Activated T-helper 2 cell treated with anti-CD3 and anti-CD28 coated beads, Interferon-gamma antibody, Interleukin-2, Interleukin-4, amounts not matched to agents 10 μg/mL and 5 μg/mL and 100 μg/mL, durations not matched to agents 14 hours and 24 hours and 36 hours (primary cell): Measurements from ENCODE around the gene MMP8. TPM values are rescaled to one million over a fixed set of nuclear protein-coding genes. Genes with fewer than 3 reads are reported as not detected.
"Not testable (repeated sequence)": the region's sequence is repeated elsewhere in the genome, so short reads cannot be mapped to it uniquely, and the experiment has no call there.

Experiments used
- DNase-seq: peaks from one replicate; pipeline ENCODE4 v3.0.0; 2021; ENCODE audit warnings: low spot score
- H3K27ac Mint-ChIP-seq: one replicate; pipeline ENCODE4 v1.8.0; 2021; ENCODE audit warnings: mixed read lengths
- H3K27me3 Mint-ChIP-seq: one replicate; pipeline ENCODE4 v1.8.0; 2021; ENCODE audit warnings: low read depth, mixed read lengths
- H3K36me3 Mint-ChIP-seq: one replicate; pipeline ENCODE4 v1.8.0; 2021; ENCODE audit warnings: low read depth, mixed read lengths
- H3K4me1 Mint-ChIP-seq: one replicate; pipeline ENCODE4 v1.8.0; 2021; ENCODE audit warnings: low read depth, mixed read lengths
- H3K4me3 Mint-ChIP-seq: one replicate; pipeline ENCODE4 v1.8.0; 2021; ENCODE audit warnings: low read depth, mild to moderate bottlenecking, moderate library complexity, mixed read lengths
- H3K9me3 Mint-ChIP-seq: one replicate; pipeline ENCODE4 v1.8.0; 2021; ENCODE audit warnings: mixed read lengths
- intact Hi-C: fragments of 100-400 bp; cut with micrococcal nuclease; formaldehyde crosslinking; loops from one replicate; pipeline ENCODE4 v1.15.1; 2023
- total RNA-seq: library from RNA; stranded (reverse); gene quantifications from 2 replicates; pipeline ENCODE4 v1.2.3, GENCODE V29; 2022

MMP8 gene
- total RNA-seq, 1 donor from 2014 or later, result not detected

DNA sequence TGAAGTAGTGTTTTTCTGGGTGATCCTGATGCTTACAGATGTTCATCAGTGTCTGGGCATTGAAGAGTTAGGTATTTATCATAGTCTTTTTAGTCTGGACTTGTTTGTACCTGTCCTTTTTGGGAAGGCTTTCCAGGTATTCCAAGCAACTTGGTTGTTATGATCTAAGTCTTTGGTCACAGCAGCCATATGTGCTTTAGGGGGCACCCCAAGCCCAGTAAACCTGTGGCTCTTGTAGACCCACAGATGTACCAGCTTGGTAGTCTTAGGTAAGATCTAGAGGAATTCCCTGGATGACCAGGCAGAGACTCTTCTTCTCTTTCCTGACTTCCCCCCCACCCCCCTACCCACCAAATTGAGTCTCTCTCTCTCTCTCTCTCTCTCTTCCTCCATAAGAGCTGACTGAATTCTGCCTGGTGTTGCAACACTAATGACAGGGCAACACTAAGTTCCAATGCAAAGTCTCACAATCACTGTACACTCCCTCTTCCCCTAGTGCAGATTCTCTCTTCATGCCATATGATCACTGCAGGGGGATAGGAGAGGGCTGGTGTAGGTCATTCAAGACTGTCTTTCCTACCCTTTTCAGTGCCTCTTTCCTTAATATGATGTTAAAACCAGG lies 24.5 kb upstream of the MMP8 start:
- Mint-ChIP-seq H3K4me3 (no peak overlapping the region), H3K36me3 (no peaks in the 10 kb centered on the region), H3K27me3 (peaks cover 2% of the 10 kb centered on the region), H3K27ac (no peak overlapping the region), H3K4me1 (no peaks in the 10 kb centered on the region), H3K9me3 (peaks cover 3% of the 10 kb centered on the region)
- no peak for DNase-seq
- intact Hi-C loops, result no loop called here

- DNase-seq, intact Hi-C loops, H3K4me1 Mint-ChIP-seq, H3K27me3 Mint-ChIP-seq, H3K9me3 Mint-ChIP-seq, H3K36me3 Mint-ChIP-seq, H3K4me3 Mint-ChIP-seq, H3K27ac Mint-ChIP-seq: not testable (repeated sequence)
These were observed 22.2 kb upstream of the MMP8 start for GRCh38 chr11:102746746-102747578.

DNA sequence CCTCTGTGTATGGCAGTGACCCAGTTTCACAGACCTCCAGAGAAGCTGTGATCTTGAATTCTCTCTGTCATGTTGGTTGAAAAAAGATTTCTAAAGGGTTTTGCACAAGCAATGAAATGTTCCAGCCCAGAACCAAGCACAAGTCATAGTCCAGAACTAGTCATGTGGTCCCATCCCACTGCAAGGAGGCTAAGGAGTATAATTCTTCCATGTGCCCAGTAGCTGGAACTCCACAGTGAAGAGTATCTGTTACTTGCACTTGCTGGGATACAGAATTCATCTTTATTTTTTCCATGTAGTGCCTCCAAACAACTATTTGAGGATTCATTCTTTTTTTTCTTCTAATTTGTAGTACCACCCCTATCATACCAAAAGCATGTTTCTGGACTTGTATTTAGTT lies 9.9 kb upstream of the MMP8 start:
- H3K27ac Mint-ChIP-seq, result no peak overlapping the region
- H3K4me3 Mint-ChIP-seq, result no peak overlapping the region

DNA sequence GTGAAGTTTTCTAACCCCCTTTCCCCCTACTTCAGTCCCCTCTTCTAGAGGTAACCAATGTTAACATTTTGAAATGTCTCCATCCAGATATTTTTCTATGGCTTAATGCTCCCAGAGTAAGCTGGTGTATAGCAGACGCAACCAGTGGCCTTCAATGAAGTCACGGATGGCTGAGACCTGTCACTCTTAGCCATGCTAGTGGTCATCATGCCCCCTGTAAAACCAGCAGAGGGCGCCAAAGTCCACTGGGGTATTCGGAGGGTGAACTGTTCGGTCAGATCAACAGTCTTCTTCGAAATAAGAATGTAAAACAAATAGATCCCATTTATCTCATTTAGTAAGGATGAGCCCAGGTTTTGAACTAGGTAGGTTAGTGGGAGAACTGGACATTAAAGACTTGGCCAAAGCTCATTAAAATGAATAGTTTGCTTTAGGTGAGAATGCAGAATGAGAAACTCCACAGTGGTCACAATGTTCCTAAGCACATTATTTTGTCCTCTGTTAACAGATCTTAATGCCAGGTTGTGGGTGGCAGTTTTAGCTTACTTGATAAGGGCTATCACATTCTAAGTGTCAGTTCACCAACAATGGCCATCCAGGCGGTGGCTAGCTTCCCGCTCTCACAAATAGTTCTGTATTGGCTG lies 8.6 kb upstream of the MMP8 start:
- DNase-seq, result peak; percentile 24
- H3K27ac Mint-ChIP-seq, result no peak overlapping the region
- H3K4me1 Mint-ChIP-seq, result no peaks in the 10 kb centered on the region
- H3K36me3 Mint-ChIP-seq, result no peaks in the 10 kb centered on the region
- H3K9me3 Mint-ChIP-seq, result no peaks in the 10 kb centered on the region
- no peak overlapping the region for H3K4me3 Mint-ChIP-seq
- H3K27me3 Mint-ChIP-seq, result peaks cover 3% of the 10 kb centered on the region
- intact Hi-C loops, result loop anchor here (1.0 kb wide), 1 partner anchor 208 kb away; no protein-coding TSS in a partner anchor

More for the DNA sequence above, 9.9 kb upstream of the MMP8 start:
- intact Hi-C loops, result no loop called here
- no peaks in the 10 kb centered on the region for H3K4me1 Mint-ChIP-seq
- no peaks in the 10 kb centered on the region for H3K9me3 Mint-ChIP-seq
- peaks cover 5% of the 10 kb centered on the region for H3K27me3 Mint-ChIP-seq
- DNase-seq, result no peak
- H3K36me3 Mint-ChIP-seq, result no peaks in the 10 kb centered on the region

DNA sequence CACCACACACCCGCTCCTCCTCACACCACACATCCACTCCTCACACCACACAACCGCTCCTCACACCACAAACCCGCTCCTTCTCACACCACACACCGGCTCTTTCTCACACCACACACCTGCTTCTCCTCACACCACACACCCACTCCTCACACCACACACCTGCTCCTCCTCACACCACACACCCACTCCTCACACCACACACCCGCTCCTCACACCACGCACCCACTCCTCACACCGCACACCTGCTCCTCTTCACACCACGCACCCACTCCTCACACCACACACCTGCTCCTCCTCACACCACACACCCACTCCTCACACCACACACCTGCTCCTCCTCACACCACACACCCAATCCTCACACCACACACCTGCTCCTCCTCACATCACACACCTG lies 6.2 kb upstream of the MMP8 start:
- H3K9me3 Mint-ChIP-seq, intact Hi-C loops, H3K4me3 Mint-ChIP-seq, H3K27ac Mint-ChIP-seq, H3K4me1 Mint-ChIP-seq, H3K36me3 Mint-ChIP-seq, H3K27me3 Mint-ChIP-seq, DNase-seq: not testable (repeated sequence)

DNA sequence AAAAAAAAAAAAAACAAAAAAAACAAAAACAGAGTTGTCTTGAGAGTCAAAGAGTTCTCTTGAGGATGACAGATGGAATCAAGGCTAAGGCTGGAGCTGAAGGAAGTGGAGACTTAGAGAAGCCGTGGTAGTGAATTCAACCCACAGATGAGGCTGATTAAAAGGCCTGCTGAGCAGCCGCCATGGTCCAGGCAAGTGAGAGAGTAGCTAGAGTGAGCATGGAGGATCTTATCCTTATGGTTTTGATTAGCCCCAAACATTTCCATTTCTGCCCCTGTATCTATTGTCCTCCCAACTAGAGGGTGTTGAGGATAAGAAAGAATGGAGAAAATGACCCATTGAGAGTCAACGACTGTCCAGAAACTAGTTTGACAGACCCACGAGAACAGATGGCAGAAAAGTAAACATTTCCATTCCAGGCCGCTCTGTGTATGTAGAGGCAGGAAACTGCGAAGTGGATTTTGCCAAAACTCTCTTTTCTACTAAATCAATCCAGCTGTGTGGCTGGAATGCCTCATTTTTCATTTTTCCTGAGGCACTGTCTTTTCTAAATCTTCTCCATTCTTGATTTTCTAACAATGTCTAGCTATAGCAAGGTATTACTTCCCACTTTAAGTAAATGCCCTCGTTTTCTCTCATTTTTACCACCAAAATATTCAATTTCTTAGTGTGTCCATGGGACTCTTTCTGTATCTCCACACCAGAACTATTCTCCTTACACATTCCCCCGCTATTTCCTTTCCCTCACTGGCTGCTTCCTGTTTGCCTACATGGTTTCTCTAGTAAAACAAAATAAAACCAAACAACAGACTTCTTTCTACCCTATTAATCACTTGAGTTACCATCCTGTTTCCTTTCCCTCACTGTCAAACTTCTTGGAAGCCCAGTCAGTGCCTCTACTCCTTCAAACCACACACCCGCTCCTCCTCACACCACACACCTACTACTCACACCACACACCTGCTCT lies 5.4 kb upstream of the MMP8 start:
- H3K4me3 Mint-ChIP-seq, result no peak overlapping the region
- DNase-seq, result no peak
- no peaks in the 10 kb centered on the region for H3K36me3 Mint-ChIP-seq
- H3K4me1 Mint-ChIP-seq, result no peaks in the 10 kb centered on the region
- peaks cover 2% of the 10 kb centered on the region for H3K27me3 Mint-ChIP-seq
- no peaks in the 10 kb centered on the region for H3K9me3 Mint-ChIP-seq
- intact Hi-C loops, result no loop called here
- no peak overlapping the region for H3K27ac Mint-ChIP-seq

DNA sequence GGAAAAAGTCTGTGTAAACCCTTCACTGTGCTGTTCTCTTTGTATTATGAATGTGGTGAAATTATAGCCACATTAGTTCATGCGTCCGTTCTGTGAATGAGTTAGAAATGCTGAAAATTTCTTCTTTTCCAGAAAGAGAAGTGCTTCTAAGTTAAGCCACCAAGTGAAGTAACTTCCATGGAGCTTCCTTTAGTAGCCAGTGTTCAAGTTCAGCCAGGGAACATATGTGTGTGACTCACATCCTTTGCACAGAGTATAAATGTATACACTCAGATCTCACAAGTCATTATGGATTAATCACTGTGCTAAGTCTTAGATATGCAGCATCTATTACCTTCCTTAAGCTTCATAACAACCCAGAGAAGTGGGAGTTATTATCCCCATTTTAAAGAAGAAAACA lies 3.1 kb upstream of the MMP8 start:
- intact Hi-C loops, result no loop called here
- H3K4me1 Mint-ChIP-seq, result no peaks in the 10 kb centered on the region
- H3K9me3 Mint-ChIP-seq, result no peaks in the 10 kb centered on the region
- H3K27me3 Mint-ChIP-seq, result peaks cover 2% of the 10 kb centered on the region
- no peak overlapping the region for H3K27ac Mint-ChIP-seq
- DNase-seq, result no peak
- H3K4me3 Mint-ChIP-seq, result no peak overlapping the region
- no peaks in the 10 kb centered on the region for H3K36me3 Mint-ChIP-seq

DNA sequence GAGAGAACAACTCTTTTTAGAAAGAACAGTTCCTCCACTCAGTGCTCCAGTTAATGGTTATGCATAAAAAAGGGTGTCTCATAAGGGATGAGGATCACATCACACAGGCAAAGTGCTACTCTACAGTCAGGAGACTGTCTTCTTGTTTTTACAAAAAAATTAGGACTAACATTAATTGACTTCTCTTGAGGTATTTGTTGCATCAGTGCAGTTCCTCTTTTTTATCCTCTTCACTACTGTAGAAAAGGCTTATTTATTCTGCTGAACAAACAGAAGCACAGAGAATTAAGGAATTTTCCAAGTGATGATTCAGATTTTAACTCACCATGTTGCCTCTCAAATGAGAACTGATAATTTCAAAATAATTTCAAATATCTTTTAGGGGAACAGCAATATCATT lies 1.9 kb downstream of the MMP8 start:
- Mint-ChIP-seq H3K36me3 (no peaks in the 10 kb centered on the region), H3K4me1 (no peaks in the 10 kb centered on the region), H3K27me3 (peaks cover 4% of the 10 kb centered on the region), H3K4me3 (no peak overlapping the region), H3K9me3 (no peaks in the 10 kb centered on the region), H3K27ac (no peak overlapping the region)
- no peak for DNase-seq
- intact Hi-C loops, result no loop called here

DNA sequence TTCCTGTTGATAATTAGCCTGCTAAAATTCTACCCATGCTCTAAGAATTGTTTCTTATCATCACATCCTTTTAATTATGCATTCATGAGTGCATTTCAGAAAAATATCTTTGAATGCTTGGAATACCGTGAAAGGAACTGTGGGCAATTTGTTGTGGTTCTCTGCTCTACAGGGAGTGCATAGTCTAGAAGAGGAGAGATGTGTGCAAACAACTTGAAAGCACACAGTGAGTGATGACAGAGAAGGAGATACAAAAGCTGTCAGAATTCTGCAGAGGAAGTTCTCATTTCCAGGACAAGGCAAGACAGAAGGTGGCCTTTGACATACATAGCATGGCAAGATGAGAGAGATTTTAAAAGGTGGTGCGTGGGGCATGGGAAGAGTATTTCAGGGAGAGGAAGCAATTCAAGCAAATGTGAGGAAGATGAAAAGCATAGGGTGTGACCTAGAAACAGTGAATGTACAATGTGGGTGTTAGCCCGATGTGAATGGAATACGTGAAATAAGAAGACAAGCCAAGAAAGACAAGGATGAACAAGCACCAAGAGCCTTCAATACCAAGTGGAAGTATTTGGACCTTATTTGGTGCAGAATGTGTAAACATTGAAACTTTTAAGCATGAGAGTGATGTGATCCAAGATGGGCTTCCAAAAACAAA lies 5.0 kb downstream of the MMP8 start:
- intact Hi-C loops, result no loop called here
- DNase-seq, result no peak
- Mint-ChIP-seq H3K4me1 (no peaks in the 10 kb centered on the region), H3K9me3 (no peaks in the 10 kb centered on the region), H3K36me3 (no peaks in the 10 kb centered on the region), H3K27me3 (peaks cover 2% of the 10 kb centered on the region), H3K27ac (no peak overlapping the region), H3K4me3 (no peak overlapping the region)

DNA sequence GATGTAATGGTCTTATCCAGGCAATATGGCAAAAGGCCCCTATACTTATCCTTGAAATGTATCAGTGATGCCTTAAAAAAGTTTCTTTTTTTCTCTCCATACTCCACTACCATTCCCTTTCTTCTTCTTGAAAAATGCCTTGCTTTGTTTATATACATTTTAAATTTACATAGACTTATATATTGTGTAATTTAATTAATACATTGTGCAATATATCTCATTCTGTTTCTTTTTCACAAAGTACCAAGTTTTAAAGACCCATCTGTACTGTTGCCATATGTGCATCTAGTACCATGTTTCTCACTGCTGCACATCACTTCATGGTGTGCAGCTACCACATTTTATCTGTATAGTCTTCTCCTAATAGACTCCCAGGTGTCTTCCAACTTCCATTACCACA lies 7.5 kb downstream of the MMP8 start:
- H3K4me1 Mint-ChIP-seq, result no peaks in the 10 kb centered on the region
- H3K27ac Mint-ChIP-seq, result no peak overlapping the region
- DNase-seq, result no peak
- intact Hi-C loops, result no loop called here
- H3K36me3 Mint-ChIP-seq, result no peaks in the 10 kb centered on the region
- no peak overlapping the region for H3K4me3 Mint-ChIP-seq
- peaks cover 2% of the 10 kb centered on the region for H3K27me3 Mint-ChIP-seq
- H3K9me3 Mint-ChIP-seq, result no peaks in the 10 kb centered on the region

DNA sequence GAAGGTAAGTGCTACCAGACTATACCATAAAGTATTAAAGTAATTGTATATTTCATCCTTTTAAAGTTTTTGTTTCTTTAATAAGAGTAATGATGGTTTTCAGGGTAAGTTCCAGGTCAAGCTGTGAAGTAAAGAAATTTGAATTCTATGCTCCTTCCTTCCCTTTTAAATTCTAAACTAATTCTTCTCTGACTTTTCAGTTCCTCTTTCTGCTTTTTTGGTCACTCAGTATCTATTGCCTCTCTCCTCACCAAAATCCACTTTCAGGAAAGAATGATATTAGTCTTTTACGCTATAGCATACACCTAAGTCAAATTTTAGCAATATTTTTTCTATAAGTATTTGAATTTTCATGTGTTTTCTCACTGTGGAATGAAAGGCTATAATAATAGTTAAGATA lies 8.2 kb downstream of the MMP8 start:
- H3K27ac Mint-ChIP-seq, result no peak overlapping the region
- H3K27me3 Mint-ChIP-seq, result peaks cover 2% of the 10 kb centered on the region
- no peaks in the 10 kb centered on the region for H3K9me3 Mint-ChIP-seq
- DNase-seq, result no peak
- no peaks in the 10 kb centered on the region for H3K4me1 Mint-ChIP-seq
- no peak overlapping the region for H3K4me3 Mint-ChIP-seq
- no peaks in the 10 kb centered on the region for H3K36me3 Mint-ChIP-seq
- intact Hi-C loops, result no loop called here

DNA sequence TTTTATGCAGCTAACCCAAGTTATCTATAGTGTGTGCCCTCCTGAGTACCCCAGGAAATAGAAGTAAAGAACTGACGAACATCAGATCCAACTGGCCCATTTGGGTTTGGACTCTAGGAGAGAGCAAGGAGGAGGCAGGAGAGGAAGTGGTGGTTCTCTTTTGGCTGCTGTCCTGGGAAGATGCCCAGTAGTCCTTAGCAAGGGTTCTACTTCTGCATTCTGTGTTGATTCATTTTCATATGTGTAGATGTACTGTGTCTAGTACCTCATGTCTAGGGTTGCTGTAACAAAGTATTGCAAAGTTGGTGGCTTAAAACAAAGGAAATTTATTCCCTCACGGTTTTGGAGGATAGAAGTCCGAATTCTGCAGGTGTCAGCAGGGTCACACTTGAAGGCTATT lies 12.6 kb downstream of the MMP8 start:
- DNase-seq, result no peak
- H3K27ac Mint-ChIP-seq, result no peak overlapping the region
- H3K27me3 Mint-ChIP-seq, result peaks cover 2% of the 10 kb centered on the region
- intact Hi-C loops, result no loop called here
- H3K9me3 Mint-ChIP-seq, result no peaks in the 10 kb centered on the region
- H3K36me3 Mint-ChIP-seq, result no peaks in the 10 kb centered on the region
- H3K4me3 Mint-ChIP-seq, result no peak overlapping the region
- no peaks in the 10 kb centered on the region for H3K4me1 Mint-ChIP-seq
